Stimulated activated CD4-positive, alpha-beta T cell treated with anti-CD3 and anti-CD28 coated beads, TNF-alpha, amount 100 ng/mL, for 4 hours (primary cell): ENCODE measurements around the gene GPC3.

Experiments used
- DNase-seq, 3 experiments: peaks; one replicate each; pipeline ENCODE4 v3.0.0-alpha.2; 2020; ENCODE audit warnings: low read depth in 3 of 3

GPC3 gene

DNA sequence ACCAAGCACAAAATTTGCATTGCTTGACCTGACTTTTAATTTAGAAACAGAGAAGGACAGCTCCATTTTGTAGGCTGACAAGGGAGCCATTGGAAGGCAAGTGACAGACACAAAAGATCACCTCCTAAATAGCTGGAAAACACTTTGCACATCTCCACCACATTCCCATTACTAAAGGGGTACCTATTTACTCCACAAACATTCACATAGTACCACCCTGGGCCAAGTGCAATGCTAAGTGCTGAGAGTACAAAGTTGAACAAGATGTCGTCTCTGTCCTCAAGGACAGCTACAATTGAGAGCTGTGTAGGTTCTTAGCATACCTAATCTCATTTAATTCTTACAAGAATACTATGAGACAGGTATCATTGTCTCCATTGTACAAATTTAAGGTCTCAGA, 417.3 kb downstream of the GPC3 start:
- DNase-seq, result no peak

DNA sequence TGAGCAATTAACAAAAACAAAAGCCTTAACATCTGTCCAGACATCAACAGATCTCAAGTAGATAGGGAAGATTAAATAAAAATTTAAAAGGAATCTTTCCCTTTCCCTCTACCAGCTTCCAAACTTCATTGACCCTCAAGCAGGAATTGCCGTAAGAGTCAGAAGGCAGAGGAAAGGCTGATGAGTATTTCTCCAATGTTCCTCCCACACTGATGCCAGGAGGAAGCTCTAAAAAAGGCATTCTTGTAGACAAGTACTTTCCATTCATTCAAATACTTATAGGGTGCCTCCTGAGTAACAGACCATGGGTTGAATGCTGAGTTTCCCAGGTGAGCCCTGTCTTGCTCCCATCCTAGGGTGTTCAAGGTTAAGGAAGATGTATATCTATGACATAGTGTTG, 418.5 kb downstream of the GPC3 start:
- no peak for DNase-seq

DNA sequence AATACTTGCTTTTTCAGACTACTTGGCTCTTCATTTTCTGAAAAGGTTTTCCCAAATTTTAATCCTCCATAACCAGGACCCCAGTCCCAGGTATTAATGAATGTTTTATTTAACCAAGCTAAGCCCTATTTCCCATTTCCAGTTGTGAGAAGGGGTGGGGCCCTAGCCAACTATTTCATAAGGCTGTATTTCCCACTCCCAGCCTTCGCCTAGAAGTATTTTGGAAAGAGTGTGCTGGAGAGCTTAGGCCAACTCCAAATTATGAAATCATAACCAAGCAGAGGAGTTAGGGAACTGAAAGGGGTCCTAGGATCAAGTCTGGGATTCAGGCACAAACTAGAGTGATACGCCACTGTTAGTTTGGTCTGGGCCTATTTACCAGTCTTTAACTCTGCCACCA, 421.7 kb downstream of the GPC3 start:
- no peak for DNase-seq

DNA sequence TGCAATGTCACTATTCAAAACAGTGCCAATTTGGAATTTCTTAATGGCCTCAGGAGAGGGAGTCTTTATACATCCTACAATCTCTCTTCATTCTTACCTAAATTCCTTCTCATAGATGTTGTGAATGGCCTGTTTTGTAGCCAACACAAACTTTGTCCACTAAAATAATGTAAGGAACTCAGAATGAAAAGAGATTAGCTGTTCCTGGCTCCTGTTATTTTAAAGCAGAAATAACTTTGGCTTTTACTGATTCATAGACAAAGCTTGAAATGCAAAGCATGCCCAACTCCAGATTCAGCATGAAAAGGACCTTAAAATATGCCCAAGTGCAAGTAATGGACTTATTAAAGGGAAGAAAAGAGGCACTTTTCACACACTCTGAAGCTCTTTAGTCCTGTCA, 424.1 kb downstream of the GPC3 start:
- no peak for DNase-seq

DNA sequence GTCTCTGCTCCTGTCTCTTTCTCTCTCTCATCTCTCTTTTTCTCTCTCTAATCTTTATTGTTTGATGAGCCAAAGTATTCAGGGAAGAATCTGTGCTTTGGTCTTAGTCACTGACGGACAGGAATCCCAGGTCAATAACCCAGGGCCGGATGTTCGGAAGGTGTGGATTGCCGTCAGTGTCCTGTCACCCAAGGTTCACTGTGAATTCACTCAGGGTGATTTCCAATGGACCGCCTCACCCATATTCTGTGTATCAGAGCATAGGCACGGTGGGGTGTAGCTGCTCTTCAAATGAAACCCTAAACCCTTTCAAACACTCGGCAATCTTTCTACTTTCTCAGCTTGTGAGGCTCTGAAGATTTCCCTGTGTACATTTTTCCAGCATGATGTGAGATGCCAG, 425.5 kb downstream of the GPC3 start:
- DNase-seq, result no peak

DNA sequence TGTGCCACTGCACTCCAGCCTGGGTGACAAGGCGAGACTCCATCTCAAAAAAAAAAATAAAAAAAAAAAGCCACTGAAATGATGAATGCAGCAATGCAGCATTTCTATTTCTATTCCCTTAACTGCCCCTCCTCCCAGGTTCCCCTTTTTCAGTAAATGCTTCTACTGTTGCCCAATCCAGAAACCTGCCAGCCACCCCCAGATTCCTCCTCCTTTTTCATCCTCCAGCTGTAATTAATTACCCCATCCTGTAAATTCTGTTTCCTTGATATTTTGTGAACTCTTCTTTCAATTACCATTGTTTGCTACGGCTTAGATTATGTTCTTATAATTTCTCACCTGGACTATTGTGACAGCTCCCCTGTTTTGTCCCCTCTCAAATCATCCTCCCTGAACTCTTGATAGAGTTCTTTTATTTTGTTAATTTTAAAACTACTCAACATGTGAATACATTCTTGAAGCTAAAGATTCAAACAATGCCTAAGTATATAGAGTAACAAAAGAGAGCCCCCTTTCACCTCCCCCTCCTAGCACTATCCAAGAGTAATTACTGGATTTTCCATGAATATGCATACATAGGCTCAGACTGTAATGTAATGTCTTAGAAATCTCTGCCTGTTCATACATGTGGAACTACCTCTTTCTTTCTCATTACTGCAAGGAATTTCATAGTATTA, 429.5 kb downstream of the GPC3 start:
- DNase-seq, result no peak

DNA sequence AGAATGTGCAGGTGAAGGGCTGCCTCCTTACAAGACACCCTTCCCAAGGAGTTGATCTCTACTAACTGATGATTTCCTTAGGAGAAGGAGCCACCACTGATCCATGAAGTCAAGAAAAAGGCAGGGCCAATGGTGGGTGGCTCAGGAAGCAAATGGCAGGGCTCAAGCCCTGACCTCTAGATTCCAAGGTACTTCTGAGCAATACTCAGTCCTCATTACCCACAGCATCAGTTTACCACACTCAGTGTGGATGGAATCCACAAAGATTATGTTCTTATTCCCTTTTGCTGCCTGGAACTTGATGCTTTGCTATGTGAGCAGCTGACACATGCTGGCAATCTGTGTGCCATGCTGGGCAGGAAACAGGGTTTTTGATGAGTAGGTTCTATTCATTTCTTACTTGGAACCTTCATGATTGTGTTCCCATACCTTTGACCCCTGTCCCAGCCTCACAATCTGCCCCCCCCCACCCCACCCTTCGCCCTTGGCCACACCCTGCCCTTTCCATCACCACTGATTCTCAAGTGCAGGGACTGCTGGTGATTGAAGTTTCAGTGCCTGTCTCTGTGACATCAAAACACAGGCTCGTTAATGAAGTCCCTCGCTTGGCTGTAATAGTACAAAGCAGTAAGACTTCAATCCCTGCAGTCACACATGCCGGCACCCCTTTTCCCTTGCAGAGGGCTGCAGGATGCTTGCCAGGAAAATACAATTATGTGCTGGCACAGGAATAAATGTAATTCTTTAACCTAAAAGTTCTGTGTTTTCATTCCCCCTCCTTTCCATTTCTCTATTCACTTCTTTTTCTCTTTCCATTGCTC, 434.5 kb downstream of the GPC3 start:
- DNase-seq, result no peak

DNA sequence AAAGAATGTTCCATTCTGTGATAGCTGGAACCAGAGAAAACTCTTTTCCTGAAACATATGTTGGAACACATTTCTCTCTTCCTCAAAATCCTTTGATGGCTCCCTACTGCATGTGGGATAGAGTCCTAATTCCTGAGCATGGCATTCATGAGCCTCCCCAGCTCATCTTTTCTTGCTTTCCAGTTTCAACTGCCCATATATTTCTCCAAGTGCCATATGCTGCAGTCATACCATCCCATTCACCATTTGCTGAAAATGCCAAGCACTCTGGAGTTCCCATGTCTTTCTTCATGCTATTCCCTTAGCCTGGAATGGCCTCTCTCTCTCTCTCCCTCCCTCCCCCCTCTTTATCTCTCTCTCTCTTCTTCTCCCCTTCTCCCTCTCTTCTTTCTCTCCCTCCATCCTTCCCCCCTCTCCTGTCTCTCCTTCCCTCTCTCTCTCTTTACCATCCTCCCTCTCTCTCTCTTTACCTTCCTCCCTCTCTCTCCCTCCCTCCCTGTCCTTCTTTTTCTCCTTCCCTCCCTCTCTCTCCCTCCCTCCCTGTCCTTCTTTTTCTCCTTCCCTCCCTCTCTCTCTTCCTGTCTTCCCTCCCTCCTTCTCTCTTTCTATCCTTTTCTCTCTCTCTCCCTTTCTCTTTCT, 436.0 kb downstream of the GPC3 start:
- no peak for DNase-seq

DNA sequence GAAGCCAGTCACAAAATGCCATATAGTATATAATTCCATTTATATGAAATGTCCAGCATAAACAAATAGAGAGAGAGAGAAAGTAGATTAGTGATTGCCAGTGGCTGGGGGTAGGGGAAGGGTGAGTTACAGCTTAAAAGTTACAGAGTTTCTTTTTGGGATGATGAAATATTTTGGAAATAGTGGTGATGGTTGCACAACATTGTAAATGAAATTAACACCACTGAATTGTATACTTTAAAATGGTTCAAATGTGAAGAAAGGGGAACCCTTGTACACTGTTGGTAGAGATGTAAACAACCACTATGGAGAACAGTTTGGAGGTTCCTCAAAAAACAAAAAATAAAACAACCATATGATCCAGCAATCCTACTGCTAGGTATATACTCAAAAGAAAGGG, 439.0 kb downstream of the GPC3 start:
- DNase-seq, result no peak

DNA sequence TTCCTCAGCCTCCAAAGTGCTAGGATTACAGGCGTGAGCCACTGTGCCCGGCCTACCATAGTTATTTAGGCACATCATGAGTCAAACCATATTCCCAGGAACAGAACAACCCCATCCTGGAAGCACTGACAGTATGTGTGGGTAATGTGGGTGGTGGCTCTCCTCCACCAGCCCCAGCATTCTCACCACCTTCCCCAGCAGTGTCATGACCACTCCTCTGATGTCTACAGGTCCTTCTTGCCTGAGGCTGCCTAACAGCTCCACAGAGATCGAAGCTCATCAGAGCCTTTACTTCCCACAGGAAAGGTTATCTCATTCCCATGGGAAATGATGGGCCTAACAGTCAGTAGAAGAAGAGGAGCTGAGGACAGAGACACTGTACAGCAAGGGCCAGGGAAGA, 440.6 kb downstream of the GPC3 start:
- no peak for DNase-seq

DNA sequence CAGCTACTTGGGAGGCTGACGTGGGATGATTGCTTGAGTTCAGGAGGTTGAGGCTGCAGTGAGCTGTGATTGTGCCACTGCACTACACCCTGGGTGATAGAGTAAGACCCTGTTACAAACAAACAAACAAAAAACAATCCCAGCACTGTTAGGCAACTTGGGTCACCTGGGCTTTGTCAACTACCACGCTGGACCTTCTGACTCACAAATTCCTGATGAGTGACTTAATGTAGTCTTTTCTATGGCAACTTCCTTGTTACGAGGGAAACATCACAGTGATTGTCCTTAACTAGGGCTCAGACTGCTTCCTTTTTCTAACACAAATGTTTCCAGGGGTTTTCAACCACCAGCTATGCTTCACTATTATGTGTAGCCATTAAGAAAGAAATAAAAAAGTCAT, 441.3 kb downstream of the GPC3 start:
- DNase-seq, result no peak

DNA sequence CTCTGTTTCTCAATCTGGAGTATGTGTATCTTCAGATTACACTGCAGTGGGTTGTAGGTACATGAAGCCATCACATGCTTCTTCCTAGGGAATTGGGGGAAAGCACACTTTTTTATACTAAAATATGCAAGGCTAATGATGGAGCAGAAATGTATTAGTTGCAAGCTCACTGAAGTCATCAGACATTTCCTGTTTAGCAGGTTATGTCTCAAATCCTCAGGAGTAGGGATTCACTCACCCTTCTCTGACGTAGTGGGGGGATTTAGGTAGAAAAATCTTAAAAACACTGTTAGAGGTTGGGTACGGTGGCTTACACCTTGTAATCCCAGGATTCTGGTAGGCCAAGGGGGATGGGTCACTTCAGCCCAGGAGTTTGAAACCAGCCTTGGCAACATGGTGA, 441.7 kb downstream of the GPC3 start:
- DNase-seq, result no peak

DNA sequence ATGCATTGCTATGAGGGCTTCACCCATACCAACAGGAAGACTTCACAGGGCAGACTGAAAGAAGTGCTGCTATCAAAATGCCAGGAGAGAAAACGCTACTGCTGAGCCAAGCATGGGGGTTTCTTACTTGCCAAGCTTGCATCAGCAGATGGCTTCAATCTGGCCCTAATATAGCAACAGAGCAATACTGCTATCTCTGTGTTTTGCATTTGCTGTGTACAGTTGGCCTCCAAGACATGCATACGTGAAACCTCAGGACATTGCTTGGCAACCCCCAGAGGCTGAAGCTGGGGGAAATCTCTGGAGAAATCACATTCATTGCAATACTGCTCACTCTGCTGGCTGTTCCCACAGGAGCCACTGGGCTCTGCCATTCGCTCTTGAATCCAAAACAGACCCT, 442.9 kb downstream of the GPC3 start:
- no peak for DNase-seq

DNA sequence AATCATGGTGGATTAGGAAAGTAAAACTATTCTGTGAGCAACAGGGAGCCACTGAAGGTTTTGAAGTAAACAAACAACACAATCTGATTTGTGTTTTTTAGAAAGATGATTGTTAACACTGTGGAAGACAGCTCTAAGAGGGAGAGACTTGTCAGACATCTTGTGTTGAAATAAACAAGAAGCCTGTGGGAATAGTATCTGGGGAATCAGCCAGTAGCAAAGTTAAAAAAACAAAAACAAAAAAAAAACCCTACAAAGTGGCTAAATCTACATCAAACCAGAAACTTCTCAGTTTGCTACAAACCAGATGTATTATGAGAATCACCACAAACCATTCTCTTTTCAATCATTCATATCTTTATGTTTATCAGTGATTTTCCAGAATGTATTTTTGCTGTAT, 444.4 kb downstream of the GPC3 start:
- DNase-seq, result no peak

DNA sequence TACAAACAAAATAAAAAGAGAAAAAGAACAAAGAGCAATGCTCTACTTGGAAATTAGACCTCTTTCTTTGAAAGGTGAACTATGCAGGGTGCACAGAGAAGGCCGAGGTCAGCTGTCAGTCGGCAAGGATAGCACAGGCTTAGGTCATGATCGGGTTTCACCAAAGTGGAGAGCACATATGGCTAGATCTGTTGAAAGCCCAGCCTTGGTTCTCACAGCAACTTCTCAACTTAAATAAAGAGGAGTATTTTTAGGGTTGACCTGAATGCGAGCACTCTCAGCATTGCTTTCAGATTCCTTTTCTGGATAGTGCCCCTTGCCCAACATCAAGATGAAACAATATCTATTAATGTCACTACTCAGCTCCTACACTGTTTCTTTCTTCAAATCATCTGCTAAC, 447.2 kb downstream of the GPC3 start:
- no peak for DNase-seq

DNA sequence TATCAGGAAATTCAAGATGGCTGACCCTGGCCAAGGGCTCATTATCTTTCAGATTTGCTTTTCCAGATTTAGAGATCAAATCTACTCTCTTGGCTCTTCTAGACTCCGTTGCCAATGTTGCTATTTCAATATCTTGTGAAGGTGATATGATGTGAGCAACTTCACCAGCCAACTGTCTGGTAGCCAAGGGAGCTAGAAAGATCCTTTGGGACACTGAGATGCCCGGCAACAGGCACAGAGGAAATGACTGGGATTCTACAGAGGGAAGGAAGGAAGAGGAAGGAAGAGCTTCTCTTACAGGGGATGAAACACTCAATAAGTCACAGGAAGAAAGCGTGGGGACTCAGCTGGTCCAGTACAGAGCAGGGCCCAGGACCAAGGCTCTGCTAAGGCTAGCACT, 448.3 kb downstream of the GPC3 start:
- DNase-seq, result no peak

DNA sequence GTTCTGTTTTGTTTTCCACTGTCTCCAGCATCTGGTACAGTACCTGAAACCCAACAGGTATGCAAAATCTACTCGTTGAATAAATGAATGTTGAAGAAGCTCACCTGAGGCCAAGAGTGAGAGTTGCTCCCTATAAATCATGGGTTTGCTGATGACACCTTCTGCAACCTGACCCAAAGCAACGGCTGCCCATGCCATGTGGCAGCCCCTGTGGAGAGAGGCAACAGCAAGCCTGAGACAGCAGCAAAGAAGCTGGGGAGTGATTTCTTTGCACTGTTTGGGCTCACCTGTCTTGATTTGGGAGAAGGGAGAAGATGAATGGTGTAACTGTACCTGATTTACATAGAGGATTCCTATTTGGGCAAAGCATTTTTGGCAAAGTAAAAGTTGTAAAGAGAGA, 450.3 kb downstream of the GPC3 start:
- DNase-seq, result no peak

DNA sequence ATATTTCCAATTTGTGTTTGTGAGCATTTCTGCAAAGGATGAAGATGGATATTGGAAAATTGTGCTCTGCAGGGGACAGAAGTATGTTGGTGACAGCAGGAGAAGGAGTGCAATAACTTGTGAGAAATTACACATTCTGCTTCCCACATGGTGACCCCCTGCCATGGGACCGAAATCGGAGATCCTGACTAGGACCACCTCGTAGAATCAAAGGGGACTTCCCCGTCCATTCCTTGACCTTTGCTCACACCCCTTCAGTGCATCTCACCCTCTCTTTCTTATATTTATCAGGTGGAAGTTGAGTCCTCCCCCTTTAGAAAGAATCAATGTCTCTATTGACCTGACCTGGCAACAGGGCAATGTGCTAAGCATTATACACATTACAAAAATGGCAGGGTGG, 451.2 kb downstream of the GPC3 start:
- DNase-seq, result no peak

DNA sequence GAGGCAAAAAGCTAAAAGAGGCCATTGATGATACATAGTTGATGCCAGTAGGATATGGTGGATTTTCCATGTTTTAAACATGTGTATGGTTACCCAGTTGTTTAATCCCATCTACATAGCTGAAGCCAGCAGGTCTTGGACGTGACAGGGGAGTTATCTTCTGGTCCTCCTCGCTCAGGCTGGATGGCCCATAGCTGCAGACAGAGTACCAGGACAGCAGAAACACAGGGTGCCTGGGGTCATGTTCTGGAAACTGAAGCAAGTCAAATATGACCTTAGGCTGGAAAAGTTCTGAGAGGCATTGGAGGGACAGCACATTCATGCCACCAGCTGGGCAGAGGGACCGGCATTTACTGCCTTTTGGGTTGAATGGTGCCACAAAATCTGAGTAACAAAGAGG, 452.1 kb downstream of the GPC3 start:
- no peak for DNase-seq

DNA sequence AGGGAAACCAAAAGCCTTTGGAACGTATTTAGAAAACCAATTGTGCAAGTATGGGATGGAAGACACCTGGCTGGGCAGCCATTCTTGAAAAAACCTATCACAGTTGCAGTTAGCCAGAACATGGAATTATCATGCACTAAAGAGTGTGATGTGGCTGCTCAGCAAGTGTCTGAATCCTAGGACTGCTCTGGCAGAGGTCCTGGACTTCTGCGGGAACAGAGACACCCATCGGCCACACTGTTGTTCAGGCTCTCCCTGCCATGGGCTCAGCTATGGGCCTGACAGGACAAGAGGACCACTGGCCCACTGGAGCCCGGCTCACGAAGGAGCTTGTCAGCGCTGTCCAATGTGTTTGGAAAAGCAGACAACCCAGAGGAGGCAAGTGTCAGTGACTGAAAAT, 454.4 kb downstream of the GPC3 start:
- no peak for DNase-seq

DNA sequence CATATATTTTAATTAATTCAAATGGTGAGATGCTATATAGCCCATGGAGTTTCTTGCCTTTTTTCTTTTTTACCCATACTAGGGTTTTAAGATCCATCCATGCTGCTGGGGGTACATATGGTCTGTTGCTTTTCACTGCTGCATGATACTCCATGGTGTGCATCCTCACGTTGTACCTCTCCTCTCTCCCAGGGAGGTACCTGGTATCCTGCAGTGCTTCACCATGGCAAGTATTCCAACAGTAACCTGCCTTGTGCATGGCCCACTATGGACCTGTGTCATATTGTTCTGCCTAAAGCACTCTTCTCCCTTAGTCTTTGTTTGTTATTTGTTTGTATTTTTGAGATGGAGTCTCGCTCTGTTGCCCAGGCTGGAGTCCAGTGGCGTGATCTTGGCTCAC, 455.8 kb downstream of the GPC3 start:
- DNase-seq, result no peak

DNA sequence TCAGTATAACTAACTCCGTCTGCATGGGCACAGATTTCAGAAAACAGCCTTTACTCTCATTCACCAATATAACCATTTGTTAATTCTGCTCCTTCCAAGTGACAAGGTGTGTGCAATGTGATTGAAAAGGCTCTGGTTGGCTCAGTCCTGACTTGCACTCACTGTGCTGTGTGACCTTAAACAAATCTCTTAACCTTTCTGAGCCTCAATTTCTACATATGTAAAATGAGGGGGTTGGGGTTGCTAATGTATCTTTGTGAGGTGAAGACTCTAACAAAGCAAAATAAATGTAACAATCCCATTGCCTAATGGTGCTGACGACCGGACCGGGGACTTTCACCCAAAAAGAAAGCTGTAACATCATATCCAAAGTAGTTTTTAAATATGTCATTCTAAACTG, 457.6 kb downstream of the GPC3 start:
- DNase-seq, result no peak

DNA sequence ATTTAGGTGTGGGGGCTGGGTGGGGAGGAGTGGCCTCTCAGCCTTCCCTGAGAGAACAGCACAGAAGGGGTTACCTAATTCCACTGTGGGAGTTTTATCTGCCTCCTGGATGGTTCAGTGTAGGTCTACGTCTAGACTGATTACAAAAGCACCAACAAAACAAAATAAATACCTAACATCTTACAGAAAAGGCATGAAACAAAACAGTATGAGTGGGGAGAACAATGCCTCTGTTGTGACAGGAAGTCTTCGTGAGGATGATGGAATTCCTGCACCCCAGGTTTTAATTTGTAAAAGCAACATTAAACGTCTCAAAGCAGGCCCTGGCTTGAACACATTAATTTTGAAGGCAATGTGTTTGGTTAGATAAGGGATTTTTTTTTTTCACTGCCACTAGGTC, 458.0 kb downstream of the GPC3 start:
- DNase-seq, result no peak
